UCSD-AML1 (cell line): ENCODE results near the gene GGNBP2.
A peak's percentile ranks its signal among the peaks of the same experiment; 100 is the strongest.

Experiments
- DNase-seq: peaks from one replicate; lab custom pipeline; 2025; ENCODE audit not compliant: unreplicated experiment; lab: John Stamatoyannopoulos, UW

GGNBP2 gene

DNA sequence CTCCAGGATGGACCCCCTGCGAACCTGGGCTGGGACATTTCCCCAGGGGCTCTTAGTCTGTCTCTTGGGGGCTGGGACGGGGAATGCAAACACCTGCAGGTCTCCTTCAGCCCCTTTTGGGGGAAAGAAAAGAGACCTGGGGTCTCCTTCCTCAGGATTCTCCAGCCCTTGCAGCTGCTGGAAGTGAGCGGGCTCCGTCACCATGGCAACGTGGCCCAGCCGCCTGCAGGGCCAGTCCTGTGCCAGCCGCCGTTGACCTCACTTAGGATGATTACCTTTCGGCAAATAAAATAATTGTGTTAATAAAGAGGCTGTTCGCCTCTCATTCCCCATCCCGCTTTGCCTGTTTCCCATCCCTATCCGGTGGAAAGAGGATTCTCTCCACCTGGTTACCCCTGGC, 82.4 kb downstream of the GGNBP2 start:
- DNase-seq, result no peak

DNA sequence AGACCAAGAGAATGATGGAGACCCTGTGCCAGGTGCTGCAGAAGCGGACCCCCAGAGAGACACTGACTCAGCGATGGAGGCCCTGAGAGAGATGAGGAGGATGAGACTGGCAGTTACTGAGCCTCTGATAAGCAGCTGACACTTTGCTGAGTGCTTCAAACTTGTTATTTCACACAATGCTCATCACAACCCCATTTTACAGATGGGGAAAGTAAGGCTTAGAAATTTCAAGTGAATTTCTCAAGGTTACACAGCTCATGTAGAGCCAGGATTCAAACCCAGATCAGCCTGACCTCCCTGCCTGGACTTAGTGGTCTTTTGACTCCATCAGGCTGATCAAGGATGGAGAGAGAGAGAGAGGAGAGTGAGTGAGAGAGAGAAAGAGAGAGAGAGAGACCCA, 83.9 kb downstream of the GGNBP2 start:
- DNase-seq, result no peak

DNA sequence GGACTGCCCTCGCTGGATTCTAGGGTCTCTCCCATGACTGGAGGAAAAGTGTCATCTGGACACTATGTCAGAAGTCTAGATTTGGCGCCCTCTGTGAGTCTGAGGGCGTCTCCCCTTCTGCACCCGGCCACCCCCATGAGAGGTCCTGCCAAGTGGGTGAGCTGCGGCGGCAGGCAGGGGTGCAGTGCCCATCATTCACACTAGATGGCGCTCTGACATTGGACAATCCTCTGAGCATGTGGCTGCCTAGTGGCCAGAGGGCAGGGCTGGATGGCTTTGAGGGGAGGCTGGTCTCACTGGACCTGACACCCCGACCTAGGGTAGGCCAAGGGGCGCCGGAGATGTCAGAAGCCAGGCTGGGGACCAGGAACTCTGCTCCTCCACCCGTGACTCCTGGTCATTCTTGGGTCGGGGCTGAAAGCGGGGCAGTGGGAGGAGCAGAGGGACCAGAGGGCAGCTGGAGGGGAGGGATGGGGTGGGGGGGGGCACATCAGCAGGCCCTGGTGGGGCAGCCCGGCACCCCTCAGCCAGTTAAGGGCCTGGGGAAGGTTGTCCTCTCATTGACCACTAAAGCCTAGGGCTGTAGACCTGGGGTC, 84.6 kb downstream of the GGNBP2 start:
- DNase-seq, result peak; percentile 79

DNA sequence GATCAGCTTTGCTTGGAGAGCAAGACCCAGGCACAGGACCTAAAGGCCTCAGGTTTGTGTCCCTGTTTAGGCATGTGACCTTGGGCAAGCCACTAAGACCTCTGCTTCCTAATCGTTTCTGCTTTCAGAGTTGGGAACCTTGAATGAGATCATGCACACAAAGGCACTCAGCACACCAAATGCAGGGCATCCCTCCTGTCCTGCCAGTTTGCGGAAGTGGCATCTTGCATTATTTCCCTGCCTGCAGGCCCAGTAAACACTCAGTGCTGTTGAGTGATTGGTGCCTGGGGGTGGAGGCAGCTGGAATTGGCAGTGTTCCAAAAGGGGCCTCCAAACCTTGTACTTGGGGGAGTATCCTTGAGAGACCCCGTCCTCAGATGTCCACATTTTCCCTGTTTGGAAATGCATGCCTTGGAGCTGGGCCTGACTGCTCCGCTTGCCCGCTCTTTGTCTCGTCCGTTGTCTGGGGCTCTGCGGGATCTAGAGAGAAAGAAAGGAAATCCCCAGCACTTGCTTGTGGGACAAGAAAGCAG, 85.3 kb downstream of the GGNBP2 start:
- no peak for DNase-seq

DNA sequence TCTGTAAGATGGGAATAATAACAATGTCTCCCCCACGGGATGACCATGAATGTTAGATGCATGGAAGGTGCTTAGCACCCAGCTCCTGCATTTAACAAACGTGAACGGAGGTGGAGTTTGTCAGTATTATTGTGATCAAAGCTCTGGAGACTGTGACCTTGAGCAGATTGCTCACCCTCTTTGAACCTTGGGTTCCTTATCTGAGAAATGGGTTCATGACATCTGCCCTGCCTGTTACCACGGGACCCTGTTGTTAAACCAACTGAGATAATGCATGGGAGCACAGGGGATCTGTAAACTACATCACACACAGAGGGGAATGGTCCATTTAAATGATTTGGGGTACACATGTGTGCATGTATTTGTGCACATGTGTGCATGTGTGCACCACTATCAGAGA, 86.3 kb downstream of the GGNBP2 start:
- no peak for DNase-seq

DNA sequence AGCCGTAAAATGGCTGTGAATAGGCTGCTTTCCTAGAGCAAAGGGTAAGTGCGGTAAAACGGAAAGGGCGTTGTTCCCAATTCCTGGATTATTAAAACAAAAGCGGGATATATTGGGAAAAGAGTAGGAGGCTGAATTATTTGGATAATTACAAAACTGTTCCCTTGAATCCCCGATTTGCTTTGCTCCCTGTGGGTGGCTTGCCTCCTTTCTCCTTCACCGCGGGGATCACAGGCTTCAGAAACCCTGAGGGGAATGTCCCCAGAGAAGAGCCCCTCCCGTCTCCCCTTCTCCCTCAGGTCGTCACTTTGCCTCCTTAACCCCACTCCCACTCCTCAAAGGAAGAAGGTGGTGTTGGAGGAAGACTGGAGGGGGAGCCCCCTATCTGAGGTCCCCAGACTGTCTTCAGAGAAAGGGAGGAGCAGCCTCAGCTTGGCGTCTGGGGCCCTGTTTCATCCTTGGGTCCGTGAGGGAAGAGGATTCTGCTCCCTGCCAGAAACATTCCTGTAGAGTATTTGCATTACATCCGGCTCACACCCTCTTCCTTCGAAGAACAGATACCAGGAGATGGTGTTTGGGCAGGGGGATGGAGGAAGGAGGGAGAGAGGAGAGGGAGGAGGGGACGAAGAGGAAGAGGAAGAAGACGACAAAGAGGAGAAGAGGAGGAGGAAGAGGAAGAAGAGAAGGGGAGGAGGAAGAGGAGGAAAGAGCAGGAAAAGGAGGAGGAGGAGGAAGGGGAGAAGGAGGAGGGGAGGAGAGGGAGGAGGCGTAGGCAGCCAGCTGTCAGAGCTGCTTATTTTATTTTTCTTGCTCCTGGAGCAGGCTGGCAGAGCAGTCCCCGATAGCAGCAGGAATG, 88.4 kb downstream of the GGNBP2 start:
- DNase-seq, result no peak
